IMR-90 (cell line): ENCODE measurements around the gene CEP104. TPM values are rescaled to one million over a fixed set of nuclear protein-coding genes. Genes with fewer than 3 reads are reported as not detected.
A peak's percentile ranks its signal among the peaks of the same experiment; 100 is the strongest.

Source experiments
- ATAC-seq: fragments of 200-7000 bp; cut with Tn5 transposase; 2 replicates; pipeline ENCODE4 v1.9.1; 2020; ENCODE audit warnings: low read depth, mild to moderate bottlenecking, moderate library complexity
- BruUV-seq: library from RNA; stranded (reverse); fragments of 400-500 nt; replicated peaks from 2 replicates; lab custom pipeline; 2021; lab: Mats Ljungman, UMichigan
- CTCF ChIA-PET: fragments of 300-600 bp; formaldehyde crosslinking; extraction: SDS; loops from one replicate; lab custom pipeline; 2021; ENCODE audit warnings: antibody characterized with exemption; lab: Yijun Ruan, JAX
- POLR2A ChIA-PET: fragments of 300-600 bp; sonication (Branson Sonifier 250); formaldehyde crosslinking; loops from one replicate; lab custom pipeline; 2022; ENCODE audit warnings: antibody characterized with exemption; ENCODE audit not compliant: unreplicated experiment; lab: Charles Lee
- DNase-seq: peaks from one replicate; pipeline ENCODE4 v3.0.0; 2013
- H2AFZ ChIP-seq: replicated peaks from 2 replicates; pipeline ENCODE3; 2013; ENCODE audit warnings: low read length, mild to moderate bottlenecking; ENCODE audit not compliant: poor library complexity
- H2AK5ac ChIP-seq: 2 replicates; pipeline ENCODE4 v1.6.1; 2013; ENCODE audit warnings: low read depth, low read length, inconsistent platforms
- H2AK9ac ChIP-seq: replicated peaks from 2 replicates; pipeline ENCODE3; 2013; ENCODE audit warnings: mild to moderate bottlenecking, low read depth, low read length, moderate library complexity; ENCODE audit not compliant: poor library complexity
- H2BK120ac ChIP-seq: 2 replicates; pipeline ENCODE4 v1.6.1; 2013; ENCODE audit warnings: low read depth, low read length, inconsistent platforms
- H2BK15ac ChIP-seq: 3 replicates; pipeline ENCODE4 v1.6.1; 2013; ENCODE audit warnings: low read depth, low read length, inconsistent platforms
- H2BK20ac ChIP-seq: 2 replicates; pipeline ENCODE4 v1.6.1; 2013; ENCODE audit warnings: low read depth, mild to moderate bottlenecking, inconsistent platforms, low read length, moderate library complexity
- H2BK5ac ChIP-seq: 2 replicates; pipeline ENCODE4 v1.6.1; 2013; ENCODE audit warnings: mild to moderate bottlenecking, low read depth, low read length, inconsistent platforms; ENCODE audit not compliant: poor library complexity, severe bottlenecking
- H3K14ac ChIP-seq: replicated peaks from 2 replicates; pipeline ENCODE4 v1.6.1; 2013; ENCODE audit warnings: low read depth, low read length, inconsistent platforms
- H3K18ac ChIP-seq: 2 replicates; pipeline ENCODE4 v1.6.1; 2013; ENCODE audit warnings: low read depth, low read length, control low read depth
- H3K23ac ChIP-seq: 2 replicates; pipeline ENCODE4 v1.6.1; 2013; ENCODE audit warnings: low read depth, low read length, inconsistent platforms
- H3K27ac ChIP-seq: 2 replicates; pipeline ENCODE4 v1.5.1; 2013; ENCODE audit warnings: mild to moderate bottlenecking, control low read depth, low read length; ENCODE audit not compliant: insufficient read depth
- H3K27me3 ChIP-seq: 2 replicates; pipeline ENCODE4 v1.6.1; 2013; ENCODE audit warnings: low read length; ENCODE audit not compliant: control insufficient read depth, insufficient read depth
- H3K36me3 ChIP-seq: 2 replicates; pipeline ENCODE4 v1.6.1; 2013; ENCODE audit warnings: low read length, mixed read lengths; ENCODE audit not compliant: control insufficient read depth, insufficient read depth
- H3K4ac ChIP-seq: 2 replicates; pipeline ENCODE4 v1.6.1; 2013; ENCODE audit warnings: low read depth, low read length, inconsistent platforms
- H3K4me1 ChIP-seq: 2 replicates; pipeline ENCODE4 v1.6.1; 2013; ENCODE audit warnings: low read length, mixed read lengths; ENCODE audit not compliant: control insufficient read depth, insufficient read depth
- H3K4me2 ChIP-seq: 2 replicates; pipeline ENCODE4 v1.6.1; 2013; ENCODE audit warnings: low read depth, mild to moderate bottlenecking, control low read depth, low read length, moderate library complexity
- H3K4me3 ChIP-seq: 2 replicates; pipeline ENCODE4 v1.5.1; 2013; ENCODE audit warnings: low read depth, mild to moderate bottlenecking, control low read depth, low read length, moderate library complexity; ENCODE audit not compliant: insufficient read depth
- H3K56ac ChIP-seq: 2 replicates; pipeline ENCODE4 v1.6.1; 2013; ENCODE audit warnings: low read length, inconsistent platforms; ENCODE audit not compliant: insufficient read depth; ENCODE audit errors: extremely low read depth
- H3K79me1 ChIP-seq, 2 experiments: 2 replicates each; pipeline ENCODE4 v1.6.1; 2013; ENCODE audit warnings: low read length in 2 of 2, inconsistent platforms in 1 of 2, low read depth in 1 of 2
- H3K9ac ChIP-seq: 2 replicates; pipeline ENCODE4 v1.6.1; 2013; ENCODE audit warnings: low read depth, low read length, control low read depth
- H3K9me1 ChIP-seq: 2 replicates; pipeline ENCODE4 v1.6.1; 2013; ENCODE audit warnings: low read length, inconsistent platforms; ENCODE audit not compliant: insufficient read depth
- H3K9me3 ChIP-seq: 2 replicates; pipeline ENCODE4 v1.6.1; 2013; ENCODE audit warnings: low read length; ENCODE audit not compliant: control insufficient read depth, insufficient read depth
- H4K20me1 ChIP-seq: 2 replicates; pipeline ENCODE4 v1.6.1; 2013; ENCODE audit warnings: low read length, inconsistent platforms; ENCODE audit not compliant: insufficient read depth
- H4K5ac ChIP-seq: 2 replicates; pipeline ENCODE4 v1.6.1; 2013; ENCODE audit warnings: mild to moderate bottlenecking, low read depth, low read length, control low read depth
- H4K8ac ChIP-seq, 2 experiments: 2 replicates each; pipeline ENCODE4 v1.6.1; 2013; ENCODE audit warnings: low read depth in 2 of 2, low read length in 2 of 2, control low read depth in 1 of 2, inconsistent platforms in 1 of 2
- H4K91ac ChIP-seq: 2 replicates; pipeline ENCODE4 v1.6.1; 2013; ENCODE audit warnings: low read depth, low read length, inconsistent platforms; ENCODE audit not compliant: insufficient read depth
- CEBPB ChIP-seq: IDR thresholded peaks from 2 replicates; pipeline ENCODE4 v1.6.1; 2012; ENCODE audit warnings: low read depth, low read length, improper control_type of control experiment
- MAZ ChIP-seq: IDR thresholded peaks from 2 replicates; pipeline ENCODE4 v1.6.1; 2012; ENCODE audit warnings: low read depth, mild to moderate bottlenecking, low read length, improper control_type of control experiment, moderate library complexity, borderline replicate concordance
- WGBS, 2 experiments: methylation state at CpG; one replicate each; pipeline versions ENCODE4 v1.1.5 to v1.1.7; 2013; ENCODE audit warnings: missing lambda C conversion rate in 2 of 2; ENCODE audit not compliant: insufficient read length in 1 of 2; ENCODE audit errors: extremely low coverage in 2 of 2; 5-methylcytosine and 5-hydroxymethylcytosine counted together
- dilution Hi-C: fragments of 300-500 bp; cut with HindIII; formaldehyde crosslinking; loops from one replicate; pipeline ENCODE4 v1.14.3; 2018; ENCODE audit warnings: low sequenced_read_pairs; ENCODE audit not compliant: unreplicated experiment
- in situ Hi-C: fragments of 300-500 bp; cut with MboI; formaldehyde crosslinking; loops from 3 replicates; pipeline ENCODE4 v1.14.3; 2019; ENCODE audit warnings: low sequenced_read_pairs, inconsistent platforms, mixed read lengths
- intact Hi-C: fragments of 100-400 bp; cut with micrococcal nuclease; formaldehyde crosslinking; loops from 2 replicates; pipeline ENCODE4 v1.10.0; 2022
- polyA plus RNA-seq, 3 experiments: library from polyadenylated mRNA; depleted of rRNA; stranded (reverse); fragments of >200 nt; gene quantifications; 2 replicates each; pipeline ENCODE4 v1.2.3, GENCODE V29; 2012; ENCODE audit warnings: low replicate concordance in 1 of 3
- total RNA-seq: library from RNA; depleted of rRNA; stranded (reverse); fragments of >200 nt; gene quantifications from 2 replicates; pipeline ENCODE4 v1.2.3, GENCODE V29; 2012

CEP104 gene
- total and polyA plus RNA-seq, 2 of the 4 experiments (the other 2 are of a cell fraction), result 14.3 to 17.5 TPM

DNA sequence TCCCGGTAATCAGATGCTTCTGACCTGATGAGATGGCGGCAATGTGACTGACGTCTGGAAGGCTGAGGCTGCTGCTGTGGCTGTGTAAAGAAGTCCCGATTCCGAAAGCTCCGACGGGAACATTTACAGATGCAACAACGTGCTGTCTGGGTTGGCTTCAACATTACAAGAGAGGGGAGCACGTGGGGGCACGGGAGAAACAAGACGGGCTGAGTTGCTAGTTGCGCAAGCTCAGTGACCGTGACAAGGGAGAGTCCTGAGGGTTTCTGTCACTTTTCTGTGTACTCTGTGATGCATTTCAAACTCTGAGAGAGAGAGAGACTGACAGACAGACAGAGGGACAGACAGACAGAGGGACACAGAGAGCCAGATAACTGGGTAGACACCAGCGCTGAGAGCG lies 35.1 kb downstream of the CEP104 start:
- Histone ChIP-seq H3K56ac (no peak overlapping the region), H3K27me3 (no peaks in the 10 kb centered on the region), H3K4me3 (no peak overlapping the region), H3K9ac (no peak overlapping the region), H2BK120ac (no peak overlapping the region), H4K20me1 (no peaks in the 10 kb centered on the region), H3K4ac (no peak overlapping the region), H2BK5ac (no peak overlapping the region), H3K14ac (no peak overlapping the region), H3K4me1 (no peaks in the 10 kb centered on the region), H3K9me3 (no peaks in the 10 kb centered on the region), H4K5ac (no peak overlapping the region), H2BK15ac (no peak overlapping the region), H3K23ac (no peak overlapping the region), H4K8ac (no peak overlapping the region), H3K18ac (no peak overlapping the region), H3K27ac (no peak overlapping the region), H4K91ac (no peak overlapping the region), H2AFZ (no peak overlapping the region), H3K79me1 (no peaks in the 10 kb centered on the region), H3K9me1 (no peaks in the 10 kb centered on the region), H3K4me2 (no peak overlapping the region), H3K36me3 (peaks cover 50% of the 10 kb centered on the region), H2BK20ac (no peak overlapping the region), H2AK5ac (no peak overlapping the region), H2AK9ac (no peak overlapping the region)
- ChIA-PET CTCF (no interaction called here), POLR2A (no interaction called here)
- DNase-seq (no peak), ATAC-seq (no peak)
- in situ Hi-C loops (no loop called here), dilution Hi-C loops (no loop called here), intact Hi-C loops (no loop called here)
- no TSS peak for BruUV-seq
- peak; percentile 49 for TF ChIP-seq CEBPB
- TF ChIP-seq MAZ, result no peak
- WGBS, 2 experiments, result 94% methylated on average over 14 of the region's 15 CpGs; no CpG with 5 or more reads in 1 of the 2 experiments
